ENCODE results near the gene SSR4.
A peak's percentile ranks its signal among the peaks of the same experiment; 100 is the strongest.

SSR4 gene

GRCh38 chrX:153804100-153804595 lies 9.7 kb downstream of the SSR4 start:
- TF ChIP-seq CTCF (conservative IDR thresholded peaks at IDR 0.05; ENCODE audit: low read depth) = no peak
- H3K27ac ChIP-seq = no peak overlapping the region
- ChIA-PET POLR2A (ENCODE audit: low non-redundant PET) (no interaction called here), CTCF (no interaction called here)
- DNase-seq (ENCODE audit: low spot score) = no peak

DNA sequence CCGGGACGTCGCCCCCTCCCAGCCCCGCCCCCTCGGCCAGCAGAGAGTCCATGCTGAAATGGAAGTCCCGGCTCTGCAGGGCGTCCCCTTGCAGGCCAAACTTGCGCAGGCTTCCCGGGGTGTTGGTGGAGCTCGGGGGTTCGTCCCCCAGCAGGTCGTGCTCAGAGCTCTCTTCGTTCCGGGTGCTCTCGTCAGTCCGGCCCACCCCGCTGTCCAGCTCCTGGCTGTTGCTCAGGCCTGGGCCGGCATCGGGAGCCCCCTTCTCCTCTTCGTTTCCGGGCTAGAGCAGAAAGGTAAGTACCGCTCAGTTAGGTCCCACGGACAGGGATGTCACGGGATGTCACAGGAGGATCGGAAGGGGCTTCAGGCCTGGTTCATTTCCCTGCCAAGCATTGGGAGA lies 10.2 kb downstream of the SSR4 start:
- H3K27ac ChIP-seq = no peak overlapping the region
- no peak for DNase-seq (ENCODE audit: low spot score)
- no peak for TF ChIP-seq CTCF (conservative IDR thresholded peaks at IDR 0.05; ENCODE audit: low read depth)
- ChIA-PET CTCF (no interaction called here), POLR2A (ENCODE audit: low non-redundant PET) (no interaction called here)

DNA sequence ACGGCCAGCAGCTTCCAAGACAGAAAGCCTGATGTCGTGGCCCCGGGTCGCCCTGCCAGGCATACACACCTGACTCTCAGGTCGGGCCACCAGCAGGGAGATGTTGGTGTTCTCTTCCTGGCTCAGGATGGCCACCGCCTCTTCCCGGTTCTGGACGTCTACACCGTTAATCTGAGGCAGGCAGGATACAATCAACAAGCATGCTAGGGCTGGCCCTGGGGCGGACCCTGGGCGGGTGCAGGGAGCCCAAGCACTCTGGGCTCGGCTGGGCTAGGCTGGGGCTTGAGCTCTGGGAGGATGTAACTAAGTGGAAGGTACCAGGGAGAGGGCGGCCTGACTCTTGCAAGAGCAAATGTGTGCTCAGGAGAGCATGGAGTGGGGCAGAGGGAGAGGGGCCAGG lies 11.0 kb downstream of the SSR4 start:
- no peak for TF ChIP-seq CTCF (conservative IDR thresholded peaks at IDR 0.05; ENCODE audit: low read depth)
- H3K27ac ChIP-seq = peak overlapping the region; percentile 58
- POLR2A ChIA-PET (ENCODE audit: low non-redundant PET) = no interaction called here
- DNase-seq (ENCODE audit: low spot score) = no peak
- CTCF ChIA-PET = no interaction called here

GRCh38 chrX:153806999-153807575 lies 12.6 kb downstream of the SSR4 start:
- no peak for DNase-seq (ENCODE audit: low spot score)
- peak overlapping the region; percentile 25 for H3K27ac ChIP-seq
- POLR2A ChIA-PET (ENCODE audit: low non-redundant PET) = no interaction called here
- CTCF ChIA-PET = interaction anchor here (1.2 kb wide), 1 partner anchor 77 kb away, joined by 6 read pairs; no protein-coding TSS in a partner anchor
- no peak for TF ChIP-seq CTCF (conservative IDR thresholded peaks at IDR 0.05; ENCODE audit: low read depth)

DNA sequence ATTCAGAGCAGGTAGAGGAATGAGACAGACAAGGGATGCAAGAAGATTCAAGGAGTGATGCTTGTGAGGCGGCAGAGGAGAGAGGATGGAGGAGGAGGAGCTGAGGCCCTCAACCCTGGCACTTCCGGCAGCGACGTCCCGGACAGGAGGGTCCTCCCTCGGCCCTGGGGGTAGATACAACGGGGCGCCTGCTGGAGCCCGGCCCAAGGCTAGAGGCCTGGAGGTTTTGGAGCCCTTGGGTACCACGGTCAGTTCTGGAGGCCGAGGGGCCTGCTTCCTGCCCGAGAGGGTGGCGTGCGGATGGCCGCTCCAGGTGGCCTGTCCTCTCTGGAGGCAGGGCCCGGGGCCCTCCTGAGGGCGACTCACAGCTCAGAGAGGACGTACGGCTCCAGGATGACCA lies 13.5 kb downstream of the SSR4 start:
- DNase-seq (ENCODE audit: low spot score) = no peak
- POLR2A ChIA-PET (ENCODE audit: low non-redundant PET) = no interaction called here
- no peak overlapping the region for H3K27ac ChIP-seq
- CTCF ChIA-PET = no interaction called here
- TF ChIP-seq CTCF (conservative IDR thresholded peaks at IDR 0.05; ENCODE audit: low read depth) = no peak

- DNase-seq (ENCODE audit: low spot score) = no peak
- POLR2A ChIA-PET (ENCODE audit: low non-redundant PET) = no interaction called here
- CTCF ChIA-PET = no interaction called here
- TF ChIP-seq CTCF (conservative IDR thresholded peaks at IDR 0.05; ENCODE audit: low read depth) = no peak
- H3K27ac ChIP-seq = no peak overlapping the region
Measured at GRCh38 chrX:153812220-153812619, 17.8 kb downstream of the SSR4 start.

All from RWPE1 (cell line).